Ovary (tissue), 3 donors: Measurements from ENCODE around the gene GAL3ST2.

Experiments
- CTCF ChIP-seq, 3 donors: fragments of 450-650 bp in 2 of 3; fragments of 200-600 bp in 1 of 3; IDR thresholded peaks; one replicate each; pipeline versions ENCODE4 v1.5.1 to v1.8.0; 2016 to 2022; ENCODE audit warnings: antibody characterized with exemption in 3 of 3, mild to moderate bottlenecking in 1 of 3
- EP300 ChIP-seq: sonication (generic); formaldehyde crosslinking; IDR thresholded peaks from one replicate; pipeline ENCODE4 v1.6.1; 2017; ENCODE audit warnings: antibody characterized with exemption
- POLR2A ChIP-seq: fragments of 450-650 bp; IDR thresholded peaks from one replicate; pipeline ENCODE4 v1.6.1; 2017; ENCODE audit warnings: antibody characterized with exemption, mild to moderate bottlenecking, moderate library complexity
- donor health status: DM: no; HTN: no; CAD: no.

DNA sequence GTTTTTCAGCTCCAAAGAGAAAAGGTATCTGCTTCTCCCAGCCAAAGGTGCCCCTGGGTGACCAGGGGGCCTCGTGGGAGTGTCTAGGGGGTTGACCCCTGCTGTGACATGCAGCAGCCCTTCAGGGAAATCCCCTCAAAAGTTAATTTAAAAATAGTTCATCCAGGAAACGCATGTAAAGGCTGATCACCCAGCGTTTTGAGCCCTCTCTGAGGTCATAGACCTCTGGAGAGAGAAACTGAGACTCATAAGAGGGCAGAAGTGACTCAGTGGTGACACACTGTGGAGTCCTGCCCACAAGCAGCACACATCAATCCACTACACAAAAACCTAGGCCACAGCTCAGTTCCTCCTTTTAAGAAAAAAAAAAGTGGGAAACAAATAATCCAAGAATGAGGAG lies 11.9 kb downstream of the GAL3ST2 start:
- no peak for TF ChIP-seq CTCF (IDR thresholded peaks at IDR 0.05)
- TF ChIP-seq POLR2A = no peak
- TF ChIP-seq EP300 = no peak
